Measurements from ENCODE around the gene NWD2.

DNA sequence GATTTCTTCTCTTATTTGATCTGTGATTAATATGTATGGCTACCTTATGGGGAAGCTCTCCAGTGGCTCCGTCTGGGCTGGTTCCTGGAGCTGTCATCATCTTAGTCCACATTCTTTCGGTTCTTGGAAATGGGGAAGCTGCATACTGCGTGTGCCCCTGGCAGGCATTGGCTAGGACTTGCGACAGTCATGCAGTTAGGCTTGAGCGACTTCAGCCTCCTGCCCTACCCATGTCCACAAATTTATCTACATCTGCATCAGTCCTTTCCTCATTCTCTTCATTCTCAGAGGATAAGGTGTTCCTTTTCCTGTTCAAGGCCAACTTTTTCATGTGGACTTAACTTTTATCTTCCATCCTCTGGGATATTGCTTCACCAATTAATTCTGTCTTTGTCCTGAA, 227.4 kb downstream of the NWD2 start:
- TF ChIP-seq EZH2 (IDR thresholded peaks at IDR 0.05; ENCODE audit: insufficient read depth, poor library complexity, severe bottlenecking) = no peak
- no peak for TF ChIP-seq EZH2phosphoT487 (IDR thresholded peaks at IDR 0.05; ENCODE audit: insufficient read depth, low read depth)

All from GM23248 (cell line).